HEK293 (cell line): ENCODE results near the gene PCDH9.

ENCODE experiments used
- CTCF ChIA-PET: fragments of 350-600 bp; formaldehyde crosslinking; extraction: SDS; loops from one replicate; lab custom pipeline; 2021; ENCODE audit warnings: antibody characterized with exemption; lab: Yijun Ruan, JAX
- POLR2A ChIA-PET: fragments of 300-600 bp; formaldehyde crosslinking; extraction: SDS; loops from one replicate; lab custom pipeline; 2020; ENCODE audit warnings: antibody characterized with exemption, inconsistent platforms; lab: Yijun Ruan, JAX
- H3K27ac ChIP-seq: fragments of 200-500 bp; sonication (Bioruptor generic); 2 replicates; pipeline ENCODE4 v1.5.1; 2014; ENCODE audit warnings: low read depth, low read length, control low read depth, inconsistent platforms; ENCODE audit errors: extremely low read depth
- H3K36me3 ChIP-seq, 2 experiments: fragments of 200-500 bp in 1 of 2; sonication (Bioruptor generic) in 1 of 2; 1 replicate in 1 of 2; 2 replicates in 1 of 2; pipeline ENCODE4 v1.5.1; 2014 to 2017; ENCODE audit warnings: inconsistent platforms in 2 of 2, low read length in 2 of 2; ENCODE audit not compliant: control insufficient read depth in 2 of 2, insufficient read depth in 1 of 2
- H3K4me1 ChIP-seq: fragments of 200-500 bp; sonication (Bioruptor generic); 2 replicates; pipeline ENCODE4 v1.5.1; 2014; ENCODE audit warnings: mild to moderate bottlenecking, low read length, inconsistent platforms; ENCODE audit not compliant: control insufficient read depth, insufficient read depth
- H3K4me3 ChIP-seq: 2 replicates; pipeline ENCODE4 v1.5.1; 2011; ENCODE audit warnings: low read depth, mild to moderate bottlenecking, control low read depth, low read length, moderate library complexity
- H3K9me3 ChIP-seq: fragments of 200-500 bp; sonication (Bioruptor generic); 2 replicates; pipeline ENCODE4 v1.5.1; 2014; ENCODE audit warnings: low read depth, low read length, inconsistent platforms; ENCODE audit not compliant: control insufficient read depth, insufficient read depth
- ATF2 ChIP-seq: fragments of 450-650 bp; formaldehyde crosslinking; IDR thresholded peaks from 2 replicates; pipeline ENCODE4 v1.5.1; 2016; ENCODE audit warnings: missing biosample characterization, missing genetic modification characterization, low read depth
- IKZF3 ChIP-seq: fragments of 450-650 bp; IDR thresholded peaks from 2 replicates; pipeline ENCODE4 v1.5.0; 2018; ENCODE audit warnings: missing biosample characterization, mild to moderate bottlenecking, missing genetic modification characterization, moderate library complexity
- KLF1 ChIP-seq: fragments of 450-650 bp; formaldehyde crosslinking; IDR thresholded peaks from 2 replicates; pipeline ENCODE4 v1.5.1; 2016; ENCODE audit warnings: missing biosample characterization, missing genetic modification characterization
- MYNN ChIP-seq: fragments of 450-650 bp; formaldehyde crosslinking; IDR thresholded peaks from 2 replicates; pipeline ENCODE4 v1.5.1; 2016; ENCODE audit warnings: missing biosample characterization, missing genetic modification characterization, borderline replicate concordance
- PRDM2 ChIP-seq: fragments of 450-650 bp; formaldehyde crosslinking; IDR thresholded peaks from 2 replicates; pipeline ENCODE4 v1.5.1; 2016; ENCODE audit warnings: missing biosample characterization, missing genetic modification characterization, borderline replicate concordance
- ZBTB10 ChIP-seq: fragments of 450-650 bp; formaldehyde crosslinking; IDR thresholded peaks from 2 replicates; pipeline ENCODE4 v1.5.1; 2016; ENCODE audit warnings: missing biosample characterization, missing genetic modification characterization
- ZBTB44 ChIP-seq: fragments of 450-650 bp; IDR thresholded peaks from 2 replicates; pipeline ENCODE4 v1.5.1; 2018; ENCODE audit warnings: missing biosample characterization, mild to moderate bottlenecking, missing genetic modification characterization
- ZFP3 ChIP-seq: fragments of 450-650 bp; formaldehyde crosslinking; IDR thresholded peaks from 2 replicates; pipeline ENCODE4 v1.5.1; 2016; ENCODE audit warnings: low read depth, missing biosample characterization, missing genetic modification characterization
- ZIC2 ChIP-seq: fragments of 450-650 bp; formaldehyde crosslinking; IDR thresholded peaks from 2 replicates; pipeline ENCODE4 v1.5.1; 2016; ENCODE audit warnings: missing biosample characterization, missing genetic modification characterization
- ZNF138 ChIP-seq: fragments of 450-650 bp; formaldehyde crosslinking; IDR thresholded peaks from 2 replicates; pipeline ENCODE4 v1.5.1; 2016; ENCODE audit warnings: missing biosample characterization, missing genetic modification characterization, borderline replicate concordance
- ZNF311 ChIP-seq: fragments of 450-650 bp; formaldehyde crosslinking; IDR thresholded peaks from 2 replicates; pipeline ENCODE4 v1.5.1; 2017; ENCODE audit warnings: missing biosample characterization, missing genetic modification characterization, borderline replicate concordance
- ZNF335 ChIP-seq: fragments of 450-650 bp; formaldehyde crosslinking; conservative IDR thresholded peaks from 2 replicates; pipeline ENCODE4 v1.5.1; 2016; ENCODE audit warnings: missing biosample characterization, missing genetic modification characterization
- ZNF37A ChIP-seq: fragments of 450-650 bp; IDR thresholded peaks from 2 replicates; pipeline ENCODE4 v1.5.1; 2018; ENCODE audit warnings: missing biosample characterization, missing genetic modification characterization
- ZNF398 ChIP-seq: fragments of 450-650 bp; formaldehyde crosslinking; IDR thresholded peaks from 2 replicates; pipeline ENCODE4 v1.5.1; 2017; ENCODE audit warnings: missing biosample characterization, missing genetic modification characterization
- ZNF404 ChIP-seq: fragments of 450-650 bp; formaldehyde crosslinking; IDR thresholded peaks from 2 replicates; pipeline ENCODE4 v1.5.1; 2017; ENCODE audit warnings: missing biosample characterization, missing genetic modification characterization
- ZNF560 ChIP-seq: fragments of 450-650 bp; formaldehyde crosslinking; IDR thresholded peaks from 2 replicates; pipeline ENCODE4 v1.5.1; 2017; ENCODE audit warnings: missing biosample characterization, missing genetic modification characterization, borderline replicate concordance
- ZNF621 ChIP-seq: fragments of 450-650 bp; formaldehyde crosslinking; IDR thresholded peaks from 2 replicates; pipeline ENCODE4 v1.5.1; 2017; ENCODE audit warnings: missing biosample characterization, missing genetic modification characterization
- ZNF623 ChIP-seq: fragments of 450-650 bp; formaldehyde crosslinking; IDR thresholded peaks from 2 replicates; pipeline ENCODE4 v1.5.1; 2016; ENCODE audit warnings: missing biosample characterization, missing genetic modification characterization
- TF ChIP-seq, protein P1 (sequence below): fragments of 450-650 bp; IDR thresholded peaks from 2 replicates; pipeline ENCODE4 v1.5.1; 2018; ENCODE audit warnings: missing biosample characterization, missing genetic modification characterization
- TF ChIP-seq, protein P2 (sequence below): fragments of 450-650 bp; formaldehyde crosslinking; IDR thresholded peaks from 2 replicates; pipeline ENCODE4 v1.5.1; 2016; ENCODE audit warnings: missing biosample characterization, missing genetic modification characterization

PCDH9 gene

DNA sequence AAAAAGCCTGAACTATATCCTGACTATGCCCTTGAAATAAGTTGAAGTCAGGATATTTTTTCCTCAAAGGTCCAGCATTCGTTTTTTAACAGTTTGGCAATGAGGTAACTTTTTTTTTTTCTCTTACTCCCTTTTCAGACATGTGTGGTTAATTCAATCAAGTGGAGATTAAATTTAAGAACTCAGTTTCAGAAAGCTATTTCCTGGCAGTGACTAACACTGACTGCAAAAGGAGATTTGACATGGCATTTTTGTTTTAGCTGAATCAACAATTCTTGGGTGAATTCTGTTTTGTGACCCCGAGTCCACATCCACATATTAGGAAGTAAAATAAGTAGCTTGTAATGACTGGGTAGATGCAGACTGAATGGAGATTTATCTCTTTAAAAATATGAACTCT is 716.4 kb downstream of the PCDH9 start (continued):
- TF ChIP-seq ZBTB44 (tag by site-specific recombination) (no peak), MYNN (tag by site-specific recombination) (no peak), KLF1 (no peak), ZNF398 (tag by site-specific recombination) (no peak), ZNF404 (tag by site-specific recombination) (no peak), PRDM2 (tag by site-specific recombination) (no peak), ZNF311 (tag by site-specific recombination) (no peak)
- TF ChIP-seq, all 188 proteins: peak for 0

GRCh38 chr13:66509175-66509574 is 721.0 kb downstream of the PCDH9 start:
- Histone ChIP-seq H3K9me3 (no peaks in the 10 kb centered on the region), H3K36me3 (no peaks in the 10 kb centered on the region), H3K27ac (no peak overlapping the region), H3K4me1 (no peaks in the 10 kb centered on the region), H3K4me3 (no peak overlapping the region)
- CTCF ChIA-PET: no interaction called here
- POLR2A ChIA-PET: no interaction called here
- no peak for TF ChIP-seq ZIC2 (tag by site-specific recombination)
- TF ChIP-seq MYNN (tag by site-specific recombination): no peak
- TF ChIP-seq ZNF560 (tag by site-specific recombination): no peak
- no peak for TF ChIP-seq ZNF335 (tag by site-specific recombination)
- TF ChIP-seq, protein P1, sequence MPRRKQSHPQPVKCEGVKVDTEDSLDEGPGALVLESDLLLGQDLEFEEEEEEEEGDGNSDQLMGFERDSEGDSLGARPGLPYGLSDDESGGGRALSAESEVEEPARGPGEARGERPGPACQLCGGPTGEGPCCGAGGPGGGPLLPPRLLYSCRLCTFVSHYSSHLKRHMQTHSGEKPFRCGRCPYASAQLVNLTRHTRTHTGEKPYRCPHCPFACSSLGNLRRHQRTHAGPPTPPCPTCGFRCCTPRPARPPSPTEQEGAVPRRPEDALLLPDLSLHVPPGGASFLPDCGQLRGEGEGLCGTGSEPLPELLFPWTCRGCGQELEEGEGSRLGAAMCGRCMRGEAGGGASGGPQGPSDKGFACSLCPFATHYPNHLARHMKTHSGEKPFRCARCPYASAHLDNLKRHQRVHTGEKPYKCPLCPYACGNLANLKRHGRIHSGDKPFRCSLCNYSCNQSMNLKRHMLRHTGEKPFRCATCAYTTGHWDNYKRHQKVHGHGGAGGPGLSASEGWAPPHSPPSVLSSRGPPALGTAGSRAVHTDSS (tag by site-specific recombination): no peak
- TF ChIP-seq, protein P2, sequence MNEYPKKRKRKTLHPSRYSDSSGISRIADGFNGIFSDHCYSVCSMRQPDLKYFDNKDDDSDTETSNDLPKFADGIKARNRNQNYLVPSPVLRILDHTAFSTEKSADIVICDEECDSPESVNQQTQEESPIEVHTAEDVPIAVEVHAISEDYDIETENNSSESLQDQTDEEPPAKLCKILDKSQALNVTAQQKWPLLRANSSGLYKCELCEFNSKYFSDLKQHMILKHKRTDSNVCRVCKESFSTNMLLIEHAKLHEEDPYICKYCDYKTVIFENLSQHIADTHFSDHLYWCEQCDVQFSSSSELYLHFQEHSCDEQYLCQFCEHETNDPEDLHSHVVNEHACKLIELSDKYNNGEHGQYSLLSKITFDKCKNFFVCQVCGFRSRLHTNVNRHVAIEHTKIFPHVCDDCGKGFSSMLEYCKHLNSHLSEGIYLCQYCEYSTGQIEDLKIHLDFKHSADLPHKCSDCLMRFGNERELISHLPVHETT (tag by site-specific recombination): no peak
- no peak for TF ChIP-seq ZNF311 (tag by site-specific recombination)
- no peak for TF ChIP-seq ZFP3
- TF ChIP-seq ZNF37A (tag by site-specific recombination): no peak
- no peak for TF ChIP-seq ZNF621
- TF ChIP-seq ATF2 (tag by site-specific recombination): no peak
- TF ChIP-seq ZNF138 (tag by site-specific recombination): no peak
- no peak for TF ChIP-seq ZNF623 (tag by site-specific recombination)
- no peak for TF ChIP-seq IKZF3 (tag by site-specific recombination)
- TF ChIP-seq ZBTB10 (tag by site-specific recombination): no peak
